ENCODE results near the gene TADA2A. TPM values are rescaled to one million over a fixed set of nuclear protein-coding genes. Genes with fewer than 3 reads are reported as not detected.

TADA2A gene
- total RNA-seq, 1 experiment from 2014 or later: 24.6 TPM

GRCh38 chr17:37475731-37476420, 69.2 kb downstream of the TADA2A start:
- Histone ChIP-seq H3K27me3 (ENCODE audit: insufficient read depth, low read length) (no peaks in the 10 kb centered on the region), H3K9me3 (ENCODE audit: control insufficient read depth in 1 of 2, insufficient read depth in 1 of 2, low read depth in 1 of 2, low read length in 2 of 2) (no peaks in the 10 kb centered on the region), H3K4me1 (ENCODE audit: control insufficient read depth in 1 of 2, insufficient read depth in 2 of 2, low read length in 2 of 2) (peaks cover 16 to 18% of the 10 kb centered on the region in 2 experiments), H2AFZ (ENCODE audit: low read depth, low read length, poor library complexity, severe bottlenecking) (no peak overlapping the region), H3K27ac (ENCODE audit: low read depth, low read length) (peak overlapping the region; percentile 34; the same call in 1 of the 2 replicates), H3K79me2 (ENCODE audit: insufficient read depth, low read length) (no peaks in the 10 kb centered on the region), H3K9ac (ENCODE audit: low read length) (peak overlapping the region; percentile 42), H3K36me3 (ENCODE audit: control insufficient read depth in 1 of 2, insufficient read depth in 2 of 2, low read length in 2 of 2) (peaks cover 15 to 39% of the 10 kb centered on the region in 2 experiments; a peak in 3 of 4 replicates), H4K20me1 (ENCODE audit: insufficient read depth) (no peaks in the 10 kb centered on the region), H3K9me2 (ENCODE audit: insufficient read depth) (no peaks in the 10 kb centered on the region), H3K4me3 (replicated peaks in 1 of 2; ENCODE audit: low read depth in 1 of 2, low read length in 2 of 2) (no peak overlapping the region), H3K4me2 (ENCODE audit: low read length) (peak overlapping the region; percentile 54)
- BruUV-seq (replicated peaks): no TSS peak
- ChIA-PET POLR2A (interaction anchor here (1.1 kb wide), 1 partner anchor 117 kb away, joined by 3 read pairs; no protein-coding TSS in a partner anchor), RAD21 (ENCODE audit: low non-redundant PET in 1 of 2, low total read pairs in 2 of 2, uncharacterized antibody in 2 of 2, unreplicated experiment in 2 of 2) (no interaction called here), CTCF (no interaction called here)
- no peak for DNase-seq (ENCODE audit: low read depth, low spot score)
- intact Hi-C loops (cut with micrococcal nuclease): no loop called here
- ATAC-seq: no peak
- TF ChIP-seq FOSL1 (IDR thresholded peaks at IDR 0.05; ENCODE audit: low read depth): no peak

- ChIA-PET RAD21 (ENCODE audit: low non-redundant PET in 1 of 2, low total read pairs in 2 of 2, uncharacterized antibody in 2 of 2, unreplicated experiment in 2 of 2) (no interaction called here), CTCF (no interaction called here), POLR2A (interaction anchor here (1.1 kb wide), 1 partner anchor 118 kb away, joined by 3 read pairs; no protein-coding TSS in a partner anchor)
- H2AFZ ChIP-seq (ENCODE audit: low read depth, low read length, poor library complexity, severe bottlenecking): no peak overlapping the region
- DNase-seq (ENCODE audit: low read depth, low spot score) (no peak), ATAC-seq (peak; percentile 68; the same call in 1 of the 2 replicates)
- intact Hi-C loops (cut with micrococcal nuclease): no loop called here
- no peaks in the 10 kb centered on the region for H3K9me2 ChIP-seq (ENCODE audit: insufficient read depth)
- H3K9me3 ChIP-seq (ENCODE audit: control insufficient read depth in 1 of 2, insufficient read depth in 1 of 2, low read depth in 1 of 2, low read length in 2 of 2): no peaks in the 10 kb centered on the region
- H3K27ac ChIP-seq (ENCODE audit: low read depth, low read length): peak overlapping the region; percentile 34; the same call in 1 of the 2 replicates
- no peaks in the 10 kb centered on the region for H3K79me2 ChIP-seq (ENCODE audit: insufficient read depth, low read length)
- H3K9ac ChIP-seq (ENCODE audit: low read length): peak overlapping the region; percentile 42
- peaks cover 14 to 36% of the 10 kb centered on the region in 2 experiments; a peak in 3 of 4 replicates for H3K36me3 ChIP-seq (ENCODE audit: control insufficient read depth in 1 of 2, insufficient read depth in 2 of 2, low read length in 2 of 2)
- H3K27me3 ChIP-seq (ENCODE audit: insufficient read depth, low read length): no peaks in the 10 kb centered on the region
- H3K4me1 ChIP-seq (ENCODE audit: control insufficient read depth in 1 of 2, insufficient read depth in 2 of 2, low read length in 2 of 2): peaks cover 16 to 18% of the 10 kb centered on the region in 2 experiments
- no peak overlapping the region for H3K4me3 ChIP-seq (replicated peaks in 1 of 2; ENCODE audit: low read depth in 1 of 2, low read length in 2 of 2)
- no peaks in the 10 kb centered on the region for H4K20me1 ChIP-seq (ENCODE audit: insufficient read depth)
- no TSS peak for BruUV-seq (replicated peaks)
- TF ChIP-seq EZH2phosphoT487 (IDR thresholded peaks at IDR 0.05; ENCODE audit: borderline replicate concordance) (no peak), CEBPB (IDR thresholded peaks at IDR 0.05; ENCODE audit: low read depth) (no peak), FOSL1 (IDR thresholded peaks at IDR 0.05; ENCODE audit: low read depth) (no peak), TCF7L2 (IDR thresholded peaks at IDR 0.05; ENCODE audit: borderline replicate concordance, extremely low read depth, insufficient read depth, insufficient read length) (no peak), REST (IDR thresholded peaks at IDR 0.05; ENCODE audit: low read depth) (no peak), SP1 (IDR thresholded peaks at IDR 0.05; ENCODE audit: low read depth) (no peak), JUND (IDR thresholded peaks at IDR 0.05) (no peak), CBX3 (IDR thresholded peaks at IDR 0.05; ENCODE audit: low read depth) (no peak), POLR2AphosphoS5 (IDR thresholded peaks at IDR 0.05; ENCODE audit: low read depth, low read length) (no peak), ELF1 (IDR thresholded peaks at IDR 0.05; ENCODE audit: borderline replicate concordance, low read depth) (no peak)
- TF ChIP-seq, protein P1, sequence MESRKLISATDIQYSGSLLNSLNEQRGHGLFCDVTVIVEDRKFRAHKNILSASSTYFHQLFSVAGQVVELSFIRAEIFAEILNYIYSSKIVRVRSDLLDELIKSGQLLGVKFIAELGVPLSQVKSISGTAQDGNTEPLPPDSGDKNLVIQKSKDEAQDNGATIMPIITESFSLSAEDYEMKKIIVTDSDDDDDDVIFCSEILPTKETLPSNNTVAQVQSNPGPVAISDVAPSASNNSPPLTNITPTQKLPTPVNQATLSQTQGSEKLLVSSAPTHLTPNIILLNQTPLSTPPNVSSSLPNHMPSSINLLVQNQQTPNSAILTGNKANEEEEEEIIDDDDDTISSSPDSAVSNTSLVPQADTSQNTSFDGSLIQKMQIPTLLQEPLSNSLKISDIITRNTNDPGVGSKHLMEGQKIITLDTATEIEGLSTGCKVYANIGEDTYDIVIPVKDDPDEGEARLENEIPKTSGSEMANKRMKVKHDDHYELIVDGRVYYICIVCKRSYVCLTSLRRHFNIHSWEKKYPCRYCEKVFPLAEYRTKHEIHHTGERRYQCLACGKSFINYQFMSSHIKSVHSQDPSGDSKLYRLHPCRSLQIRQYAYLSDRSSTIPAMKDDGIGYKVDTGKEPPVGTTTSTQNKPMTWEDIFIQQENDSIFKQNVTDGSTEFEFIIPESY (IDR thresholded peaks at IDR 0.05; ENCODE audit: extremely low read depth, insufficient replicate concordance, low read length): no peak
- H3K4me2 ChIP-seq (ENCODE audit: low read length): peak overlapping the region; percentile 54
Measured at GRCh38 chr17:37476431-37477120, 69.9 kb downstream of the TADA2A start.
